Liver (tissue), 9 donors: Measurements from ENCODE around the gene ARHGEF7. TPM values are rescaled to one million over a fixed set of nuclear protein-coding genes. Genes with fewer than 3 reads are reported as not detected.

Experiments
- DNase-seq: peaks from one replicate; pipeline ENCODE4 v3.0.0-alpha.2; 2017; ENCODE audit warnings: low spot score
- H3K27ac ChIP-seq, 2 donors: one replicate each; pipeline ENCODE4 v1.7.0; 2013; ENCODE audit warnings: inconsistent platforms in 2 of 2, low read length in 2 of 2, control low read depth in 1 of 2, low read depth in 1 of 2, mild to moderate bottlenecking in 1 of 2
- H3K27me3 ChIP-seq, 4 donors: one replicate each; pipeline versions ENCODE4 v1.6.1 to v1.7.0; 2013; ENCODE audit warnings: low read length in 3 of 4, inconsistent platforms in 1 of 4, mild to moderate bottlenecking in 1 of 4, moderate library complexity in 1 of 4; ENCODE audit not compliant: control insufficient read depth in 4 of 4, insufficient read depth in 4 of 4
- H3K36me3 ChIP-seq, 4 donors: one replicate each; pipeline versions ENCODE4 v1.6.1 to v1.7.0; 2013; ENCODE audit warnings: low read length in 3 of 4, mild to moderate bottlenecking in 3 of 4, low read depth in 1 of 4, moderate library complexity in 1 of 4; ENCODE audit not compliant: control insufficient read depth in 4 of 4, insufficient read depth in 3 of 4
- H3K4me1 ChIP-seq, 4 donors: one replicate each; pipeline versions ENCODE4 v1.6.1 to v1.7.0; 2013; ENCODE audit warnings: low read length in 3 of 4, mild to moderate bottlenecking in 3 of 4, moderate library complexity in 1 of 4; ENCODE audit not compliant: control insufficient read depth in 4 of 4, insufficient read depth in 4 of 4
- H3K4me3 ChIP-seq, 3 donors: one replicate each; pipeline versions ENCODE4 v1.6.1 to v1.7.0; 2013; ENCODE audit warnings: low read length in 3 of 3, control low read depth in 1 of 3, low read depth in 1 of 3, mild to moderate bottlenecking in 1 of 3
- H3K9ac ChIP-seq, 2 donors: one replicate each; pipeline ENCODE4 v1.7.0; 2013; ENCODE audit warnings: low read length in 2 of 2, mild to moderate bottlenecking in 2 of 2, moderate library complexity in 2 of 2, control low read depth in 1 of 2, low read depth in 1 of 2
- H3K9me3 ChIP-seq, 4 donors: one replicate each; pipeline versions ENCODE4 v1.6.1 to v1.7.0; 2013; ENCODE audit warnings: low read length in 3 of 4; ENCODE audit not compliant: control insufficient read depth in 4 of 4
- EGR1 ChIP-seq, 2 donors: IDR thresholded peaks; 2 replicates each; pipeline ENCODE4 v1.6.1; 2016 to 2018; ENCODE audit warnings: antibody characterized with exemption in 2 of 2, low read depth in 2 of 2
- FOXA1 ChIP-seq: IDR thresholded peaks from 2 replicates; pipeline ENCODE4 v1.6.1; 2016; ENCODE audit warnings: antibody characterized with exemption
- FOXA2 ChIP-seq: IDR thresholded peaks from 2 replicates; pipeline ENCODE4 v1.6.1; 2016; ENCODE audit warnings: antibody characterized with exemption
- GABPA ChIP-seq, 2 donors: IDR thresholded peaks in 1 of 2; conservative IDR thresholded peaks in 1 of 2; 2 replicates each; pipeline ENCODE4 v1.6.1; 2016; ENCODE audit warnings: antibody characterized with exemption in 2 of 2, mild to moderate bottlenecking in 1 of 2, moderate library complexity in 1 of 2
- HNF4A ChIP-seq, 2 donors: conservative IDR thresholded peaks; 2 replicates each; pipeline ENCODE4 v1.6.1; 2016; ENCODE audit warnings: antibody characterized with exemption in 2 of 2, mild to moderate bottlenecking in 2 of 2
- HNF4G ChIP-seq: IDR thresholded peaks from 2 replicates; pipeline ENCODE4 v1.6.1; 2016; ENCODE audit warnings: antibody characterized with exemption
- JUND ChIP-seq, 2 donors: IDR thresholded peaks; 2 replicates each; pipeline ENCODE4 v1.6.1; 2016; ENCODE audit warnings: antibody characterized with exemption in 2 of 2
- NR2F2 ChIP-seq: IDR thresholded peaks from 2 replicates; pipeline ENCODE4 v1.6.1; 2016; ENCODE audit warnings: antibody characterized with exemption
- RAD21 ChIP-seq, 2 donors: IDR thresholded peaks; 2 replicates each; pipeline ENCODE4 v1.6.1; 2016; ENCODE audit warnings: antibody characterized with exemption in 2 of 2, mild to moderate bottlenecking in 2 of 2
- SP1 ChIP-seq: IDR thresholded peaks from 2 replicates; pipeline ENCODE4 v1.6.1; 2018; ENCODE audit warnings: antibody characterized with exemption, mild to moderate bottlenecking
- TAF1 ChIP-seq: conservative IDR thresholded peaks from 2 replicates; pipeline ENCODE4 v1.6.1; 2016; ENCODE audit warnings: antibody characterized with exemption, mild to moderate bottlenecking
- YY1 ChIP-seq: IDR thresholded peaks from 2 replicates; pipeline ENCODE4 v1.6.1; 2016; ENCODE audit warnings: antibody characterized with exemption, mild to moderate bottlenecking
- WGBS: extraction: QIAGEN DNeasy Blood & Tissue Kit; methylation state at CpG from one replicate; pipeline ENCODE4 v1.1.7; 2013; 5-methylcytosine and 5-hydroxymethylcytosine counted together
- polyA plus RNA-seq, 2 donors: library from polyadenylated mRNA; stranded (reverse) in 1 of 2; unstranded in 1 of 2; fragments of 200-250 nt in 1 of 2; fragments of >200 nt in 1 of 2; fragmentation: Nextera tagmentation in 1 of 2; extraction: Ambion mirVana in 1 of 2; gene quantifications; one replicate each; pipeline versions ENCODE4 v1.2.1 to v1.2.3, GENCODE V29; 2013 to 2015
- total RNA-seq, 2 donors: library from RNA; depleted of rRNA; stranded (reverse); fragments of >200 nt; gene quantifications; one replicate each; pipeline ENCODE4 v1.2.3, GENCODE V29; 2014
- TF ChIP-seq, protein P1 (sequence below): fragments of 150-350 bp; IDR thresholded peaks from 2 replicates; pipeline ENCODE4 v1.5.1; 2017; ENCODE audit warnings: improper control_type of control experiment, low read depth, low read length; ENCODE audit not compliant: missing input control
- TF ChIP-seq, protein P2 (sequence below): IDR thresholded peaks from 2 replicates; pipeline ENCODE4 v1.6.1; 2016; ENCODE audit warnings: antibody characterized with exemption, mild to moderate bottlenecking
- TF ChIP-seq, protein P3 (sequence below): IDR thresholded peaks from 2 replicates; pipeline ENCODE4 v1.6.1; 2016; ENCODE audit warnings: antibody characterized with exemption
- TF ChIP-seq, protein P4 (sequence below): IDR thresholded peaks from 2 replicates; pipeline ENCODE4 v1.6.1; 2016; ENCODE audit warnings: antibody characterized with exemption
- TF ChIP-seq, protein P5 (sequence below): IDR thresholded peaks from 2 replicates; pipeline ENCODE4 v1.6.1; 2016; ENCODE audit warnings: antibody characterized with exemption
- donor health status: healthy.
- donor health status: healthy.
- donor health status: healthy.
- donor health status: healthy.
- donor health status: healthy.

The ARHGEF7 gene
- total and polyA plus RNA-seq, 4 donors = 10.3 to 37.5 (median 20.1) TPM

DNA sequence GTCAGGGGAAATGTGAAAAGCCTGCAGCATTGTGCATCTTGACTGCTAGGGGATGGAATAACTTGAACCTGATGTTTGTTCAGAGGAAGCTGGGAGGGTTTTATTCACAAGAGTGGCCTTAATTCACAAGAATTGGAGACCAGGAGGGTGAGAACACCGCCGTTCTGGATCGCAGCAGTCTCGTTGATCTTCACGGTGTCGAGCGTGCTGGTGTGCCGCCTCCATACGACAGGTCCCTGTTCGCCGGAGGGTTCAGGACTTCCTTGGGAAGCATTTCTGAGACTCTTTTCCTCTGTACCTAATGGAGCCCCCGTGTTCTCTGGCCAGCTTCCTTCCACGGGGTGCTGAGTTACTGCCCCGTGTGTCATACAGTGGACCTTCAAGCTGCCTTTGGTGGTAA, 66.9 kb downstream of the ARHGEF7 start:
- Histone ChIP-seq H3K4me1 (peaks cover 0 to 5% (median 2%) of the 10 kb centered on the region in 4 donors), H3K9ac (no peak overlapping the region), H3K27ac (no peak overlapping the region), H3K27me3 (no peaks in the 10 kb centered on the region), H3K4me3 (no peak overlapping the region), H3K36me3 (peaks cover 0 to 3% (median 0%) of the 10 kb centered on the region in 4 donors), H3K9me3 (no peaks in the 10 kb centered on the region)
- 98% methylated on average over 14 of the region's 14 CpGs for WGBS
- TF ChIP-seq FOXA1 = no peak
- TF ChIP-seq EGR1 (IDR thresholded peaks at IDR 0.05; ENCODE audit: low read depth in 2 of 2) = no peak
- TF ChIP-seq NR2F2 = no peak
- TF ChIP-seq, protein P1, sequence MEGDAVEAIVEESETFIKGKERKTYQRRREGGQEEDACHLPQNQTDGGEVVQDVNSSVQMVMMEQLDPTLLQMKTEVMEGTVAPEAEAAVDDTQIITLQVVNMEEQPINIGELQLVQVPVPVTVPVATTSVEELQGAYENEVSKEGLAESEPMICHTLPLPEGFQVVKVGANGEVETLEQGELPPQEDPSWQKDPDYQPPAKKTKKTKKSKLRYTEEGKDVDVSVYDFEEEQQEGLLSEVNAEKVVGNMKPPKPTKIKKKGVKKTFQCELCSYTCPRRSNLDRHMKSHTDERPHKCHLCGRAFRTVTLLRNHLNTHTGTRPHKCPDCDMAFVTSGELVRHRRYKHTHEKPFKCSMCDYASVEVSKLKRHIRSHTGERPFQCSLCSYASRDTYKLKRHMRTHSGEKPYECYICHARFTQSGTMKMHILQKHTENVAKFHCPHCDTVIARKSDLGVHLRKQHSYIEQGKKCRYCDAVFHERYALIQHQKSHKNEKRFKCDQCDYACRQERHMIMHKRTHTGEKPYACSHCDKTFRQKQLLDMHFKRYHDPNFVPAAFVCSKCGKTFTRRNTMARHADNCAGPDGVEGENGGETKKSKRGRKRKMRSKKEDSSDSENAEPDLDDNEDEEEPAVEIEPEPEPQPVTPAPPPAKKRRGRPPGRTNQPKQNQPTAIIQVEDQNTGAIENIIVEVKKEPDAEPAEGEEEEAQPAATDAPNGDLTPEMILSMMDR = no peak
- no peak for TF ChIP-seq TAF1
- TF ChIP-seq GABPA (IDR thresholded peaks at IDR 0.05 in 1 of 2, conservative IDR thresholded peaks at IDR 0.05 in 1 of 2) = no peak
- TF ChIP-seq HNF4G = no peak
- no peak for TF ChIP-seq HNF4A (conservative IDR thresholded peaks at IDR 0.05)
- no peak for TF ChIP-seq RAD21 (IDR thresholded peaks at IDR 0.05)
- no peak for TF ChIP-seq FOXA2
- TF ChIP-seq, protein P2, sequence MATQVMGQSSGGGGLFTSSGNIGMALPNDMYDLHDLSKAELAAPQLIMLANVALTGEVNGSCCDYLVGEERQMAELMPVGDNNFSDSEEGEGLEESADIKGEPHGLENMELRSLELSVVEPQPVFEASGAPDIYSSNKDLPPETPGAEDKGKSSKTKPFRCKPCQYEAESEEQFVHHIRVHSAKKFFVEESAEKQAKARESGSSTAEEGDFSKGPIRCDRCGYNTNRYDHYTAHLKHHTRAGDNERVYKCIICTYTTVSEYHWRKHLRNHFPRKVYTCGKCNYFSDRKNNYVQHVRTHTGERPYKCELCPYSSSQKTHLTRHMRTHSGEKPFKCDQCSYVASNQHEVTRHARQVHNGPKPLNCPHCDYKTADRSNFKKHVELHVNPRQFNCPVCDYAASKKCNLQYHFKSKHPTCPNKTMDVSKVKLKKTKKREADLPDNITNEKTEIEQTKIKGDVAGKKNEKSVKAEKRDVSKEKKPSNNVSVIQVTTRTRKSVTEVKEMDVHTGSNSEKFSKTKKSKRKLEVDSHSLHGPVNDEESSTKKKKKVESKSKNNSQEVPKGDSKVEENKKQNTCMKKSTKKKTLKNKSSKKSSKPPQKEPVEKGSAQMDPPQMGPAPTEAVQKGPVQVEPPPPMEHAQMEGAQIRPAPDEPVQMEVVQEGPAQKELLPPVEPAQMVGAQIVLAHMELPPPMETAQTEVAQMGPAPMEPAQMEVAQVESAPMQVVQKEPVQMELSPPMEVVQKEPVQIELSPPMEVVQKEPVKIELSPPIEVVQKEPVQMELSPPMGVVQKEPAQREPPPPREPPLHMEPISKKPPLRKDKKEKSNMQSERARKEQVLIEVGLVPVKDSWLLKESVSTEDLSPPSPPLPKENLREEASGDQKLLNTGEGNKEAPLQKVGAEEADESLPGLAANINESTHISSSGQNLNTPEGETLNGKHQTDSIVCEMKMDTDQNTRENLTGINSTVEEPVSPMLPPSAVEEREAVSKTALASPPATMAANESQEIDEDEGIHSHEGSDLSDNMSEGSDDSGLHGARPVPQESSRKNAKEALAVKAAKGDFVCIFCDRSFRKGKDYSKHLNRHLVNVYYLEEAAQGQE = no peak
- no peak for TF ChIP-seq YY1
- TF ChIP-seq, protein P3, sequence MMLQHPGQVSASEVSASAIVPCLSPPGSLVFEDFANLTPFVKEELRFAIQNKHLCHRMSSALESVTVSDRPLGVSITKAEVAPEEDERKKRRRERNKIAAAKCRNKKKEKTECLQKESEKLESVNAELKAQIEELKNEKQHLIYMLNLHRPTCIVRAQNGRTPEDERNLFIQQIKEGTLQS = no peak
- TF ChIP-seq, protein P4, sequence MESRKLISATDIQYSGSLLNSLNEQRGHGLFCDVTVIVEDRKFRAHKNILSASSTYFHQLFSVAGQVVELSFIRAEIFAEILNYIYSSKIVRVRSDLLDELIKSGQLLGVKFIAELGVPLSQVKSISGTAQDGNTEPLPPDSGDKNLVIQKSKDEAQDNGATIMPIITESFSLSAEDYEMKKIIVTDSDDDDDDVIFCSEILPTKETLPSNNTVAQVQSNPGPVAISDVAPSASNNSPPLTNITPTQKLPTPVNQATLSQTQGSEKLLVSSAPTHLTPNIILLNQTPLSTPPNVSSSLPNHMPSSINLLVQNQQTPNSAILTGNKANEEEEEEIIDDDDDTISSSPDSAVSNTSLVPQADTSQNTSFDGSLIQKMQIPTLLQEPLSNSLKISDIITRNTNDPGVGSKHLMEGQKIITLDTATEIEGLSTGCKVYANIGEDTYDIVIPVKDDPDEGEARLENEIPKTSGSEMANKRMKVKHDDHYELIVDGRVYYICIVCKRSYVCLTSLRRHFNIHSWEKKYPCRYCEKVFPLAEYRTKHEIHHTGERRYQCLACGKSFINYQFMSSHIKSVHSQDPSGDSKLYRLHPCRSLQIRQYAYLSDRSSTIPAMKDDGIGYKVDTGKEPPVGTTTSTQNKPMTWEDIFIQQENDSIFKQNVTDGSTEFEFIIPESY = no peak
- TF ChIP-seq SP1 = no peak
- TF ChIP-seq, protein P5, sequence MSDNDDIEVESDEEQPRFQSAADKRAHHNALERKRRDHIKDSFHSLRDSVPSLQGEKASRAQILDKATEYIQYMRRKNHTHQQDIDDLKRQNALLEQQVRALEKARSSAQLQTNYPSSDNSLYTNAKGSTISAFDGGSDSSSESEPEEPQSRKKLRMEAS = no peak
- TF ChIP-seq JUND (IDR thresholded peaks at IDR 0.05) = no peak
- DNase-seq = no peak
